Stimulated activated CD4-positive, alpha-beta T cell treated with anti-CD3 and anti-CD28 coated beads, Interleukin-15, amount 100 ng/mL, for 24 hours (primary cell): ENCODE measurements around the gene UVRAG.
"Not testable (repeated sequence)": the region's sequence is repeated elsewhere in the genome, so short reads cannot be mapped to it uniquely, and the experiment has no call there.

Experiments used
- DNase-seq: peaks from one replicate; pipeline ENCODE4 v3.0.0-alpha.2; 2020

UVRAG gene

DNA sequence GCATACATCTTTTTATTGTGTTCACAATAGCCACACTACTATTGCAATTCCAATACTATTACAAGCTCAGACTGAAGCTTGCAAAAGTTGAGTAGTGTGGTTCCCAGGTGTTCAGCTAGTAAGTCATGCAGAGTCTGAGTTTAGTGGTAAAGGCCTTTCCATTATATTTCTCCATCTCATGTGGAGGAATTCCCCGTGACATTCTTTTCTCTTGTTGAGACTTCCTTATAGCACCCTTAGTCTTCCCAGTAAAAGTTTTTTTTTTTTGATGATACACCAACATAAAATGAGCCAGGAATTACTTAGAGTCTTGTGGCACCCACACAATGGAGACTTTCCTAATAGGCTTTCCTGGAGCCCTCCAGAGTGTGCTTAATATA lies 110.8 kb downstream of the UVRAG start:
- DNase-seq = no peak

DNA sequence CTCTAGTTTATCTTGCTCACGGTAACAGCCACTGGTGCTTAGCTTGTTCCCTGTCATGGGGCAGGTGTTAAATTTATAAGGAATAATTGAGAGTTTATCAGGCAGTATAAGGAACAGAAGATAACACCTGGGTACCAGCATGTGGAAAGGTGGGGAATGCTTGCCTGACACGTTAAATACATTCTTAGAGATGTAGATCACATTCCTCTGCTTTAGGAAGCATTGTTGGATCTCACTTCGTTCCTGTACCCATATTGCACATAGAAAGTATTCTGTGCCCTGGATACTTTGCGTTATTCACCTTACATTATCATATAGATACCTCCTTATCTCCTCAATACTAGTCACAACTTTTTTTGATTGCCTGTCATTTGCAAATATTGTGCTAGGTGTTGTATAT lies 114.7 kb downstream of the UVRAG start:
- DNase-seq = no peak

DNA sequence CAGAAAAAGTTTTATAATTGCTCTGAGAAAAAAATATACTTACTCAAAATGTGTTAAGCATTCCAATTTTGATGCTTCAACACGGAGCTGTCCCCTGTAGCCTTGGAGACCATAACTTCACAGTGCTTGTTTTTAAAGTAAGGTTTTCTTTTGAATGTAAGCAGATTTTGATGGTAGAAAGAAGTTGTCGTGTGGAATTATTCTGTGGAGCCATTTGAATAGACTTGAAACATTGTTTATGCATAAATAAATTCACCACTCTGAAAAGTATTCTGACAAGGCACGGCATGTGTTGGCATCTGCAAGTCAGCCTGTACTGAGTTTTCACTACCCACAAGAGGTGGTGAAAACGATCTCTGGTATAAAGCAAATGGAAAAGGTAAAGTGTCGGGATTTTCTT lies 115.5 kb downstream of the UVRAG start:
- no peak for DNase-seq

DNA sequence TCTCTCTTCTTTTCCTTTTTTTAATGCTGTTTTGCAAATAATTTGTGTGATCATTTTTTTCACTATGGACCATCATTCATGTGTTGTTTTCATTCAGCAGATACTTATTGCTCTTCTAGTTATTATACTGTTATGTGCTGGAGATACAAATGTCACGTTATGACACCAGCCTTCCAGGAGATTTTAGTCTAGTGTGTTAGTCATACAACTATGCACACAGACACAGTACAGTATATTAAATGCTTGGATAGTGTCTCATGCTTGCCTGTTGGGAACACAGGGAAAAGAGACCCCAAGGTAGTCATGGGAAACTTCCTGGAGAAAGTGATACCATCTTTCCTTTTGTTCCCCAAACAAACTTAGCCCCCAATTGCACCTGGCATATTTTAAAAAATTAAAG lies 116.1 kb downstream of the UVRAG start:
- DNase-seq = no peak

DNA sequence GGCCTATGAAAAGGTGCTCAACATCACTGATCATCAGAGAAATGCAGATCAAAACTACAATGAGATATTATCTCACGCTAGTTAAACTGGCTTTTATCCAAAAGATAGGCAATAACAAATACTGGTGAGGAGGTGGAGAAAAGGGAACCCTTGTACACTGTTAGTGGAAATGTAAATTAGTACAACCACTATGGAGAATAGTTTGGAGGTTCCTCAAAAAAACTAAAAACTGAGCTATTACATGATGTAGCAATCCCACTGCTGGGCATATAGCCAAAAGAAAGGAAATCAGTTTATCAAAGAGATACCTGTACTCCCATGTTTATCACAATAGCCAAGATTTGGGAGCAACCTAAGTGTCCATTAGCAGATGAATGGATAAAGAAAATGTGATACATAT lies 118.7 kb downstream of the UVRAG start:
- not testable (repeated sequence) for DNase-seq

DNA sequence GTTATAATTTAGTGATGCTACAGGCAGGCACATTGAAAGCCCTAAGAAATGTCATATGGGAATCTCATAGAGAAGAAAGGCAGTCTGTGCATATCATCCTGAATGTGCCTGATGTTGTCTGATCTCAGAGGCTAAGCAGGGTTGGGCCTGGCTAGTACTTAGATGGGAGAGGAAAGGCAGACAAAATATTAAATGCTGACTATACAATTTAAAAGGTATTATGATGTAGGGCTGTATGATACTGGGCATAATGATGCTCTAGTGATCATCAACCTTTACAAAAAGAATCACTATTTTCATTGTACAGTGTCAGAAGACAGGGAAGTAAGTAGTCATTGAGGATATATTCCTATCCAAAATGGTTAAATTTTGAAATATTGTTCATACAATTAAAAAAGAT lies 119.8 kb downstream of the UVRAG start:
- no peak for DNase-seq

DNA sequence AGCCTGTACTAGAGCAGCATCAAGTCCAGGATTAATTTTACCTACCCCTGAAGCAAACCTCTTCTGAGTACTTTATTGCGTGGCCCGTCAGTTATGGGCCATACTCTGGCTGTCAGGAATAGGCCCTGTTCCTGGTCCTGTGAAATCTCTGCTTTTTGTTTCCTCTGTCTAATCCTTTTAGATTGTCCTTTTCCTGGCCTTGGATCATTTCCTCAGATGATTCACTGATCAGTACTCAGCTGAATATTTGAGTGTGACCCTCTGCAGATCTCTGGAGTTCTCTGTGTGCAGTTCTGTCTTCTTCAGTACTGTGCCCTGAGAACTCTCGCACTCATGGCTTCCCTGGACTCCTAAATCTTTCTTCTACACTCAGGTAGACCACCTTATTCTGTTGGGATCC lies 123.5 kb downstream of the UVRAG start:
- no peak for DNase-seq

DNA sequence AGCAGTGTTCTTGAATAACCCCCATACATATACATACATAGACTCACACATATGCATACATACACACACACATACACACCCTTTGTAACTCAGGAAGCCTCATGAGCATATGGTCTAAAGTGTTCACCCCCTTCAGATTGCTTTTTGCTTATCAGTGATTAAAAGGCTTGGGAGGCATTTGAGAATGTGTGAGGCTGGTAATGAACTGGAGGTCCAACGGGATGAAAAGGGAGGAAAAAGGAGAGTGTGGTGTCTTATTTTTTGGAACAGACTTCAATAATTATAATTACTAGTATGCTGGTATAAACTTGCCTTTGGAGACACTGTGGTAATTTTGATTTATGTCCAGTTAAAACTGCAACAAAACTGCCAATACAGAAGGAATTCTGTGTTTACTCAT lies 124.5 kb downstream of the UVRAG start:
- DNase-seq = no peak

DNA sequence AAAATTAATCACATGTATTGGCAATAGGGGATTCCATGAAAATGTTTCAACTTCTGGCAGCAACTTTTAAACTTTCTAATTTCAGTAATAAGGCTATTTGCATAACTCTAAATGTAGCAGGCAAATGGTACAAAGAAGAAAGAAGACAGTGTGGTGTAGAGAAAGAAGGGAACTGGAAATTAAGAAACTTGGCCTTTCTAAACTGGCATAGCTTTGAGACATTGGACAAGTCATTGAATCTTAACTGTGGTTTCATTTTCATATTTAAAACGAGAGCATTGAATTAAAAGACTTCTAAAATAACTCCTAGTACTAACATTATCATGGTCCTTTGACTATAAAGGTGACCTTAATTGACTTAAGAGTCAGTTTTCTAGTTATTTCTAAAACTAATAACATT lies 125.0 kb downstream of the UVRAG start:
- DNase-seq = no peak

DNA sequence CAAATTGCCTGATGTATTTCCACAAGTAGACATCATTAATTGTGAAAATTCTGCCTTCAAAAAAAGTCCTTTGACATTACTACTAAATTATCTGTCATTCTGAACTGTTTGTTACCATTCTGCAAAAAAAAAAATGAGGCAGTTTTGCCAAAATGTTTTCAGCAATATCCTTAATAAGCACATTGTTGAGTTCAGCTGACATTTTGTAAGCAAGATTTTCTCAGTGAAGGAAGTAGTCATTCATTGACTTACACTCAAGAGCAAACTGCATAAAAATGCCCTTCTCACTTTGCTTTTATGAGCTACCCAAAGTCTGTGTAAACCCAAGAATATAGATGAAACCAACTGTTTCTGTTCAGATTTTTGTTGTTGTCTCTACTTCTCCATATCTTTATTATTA lies 125.9 kb downstream of the UVRAG start:
- DNase-seq = no peak

DNA sequence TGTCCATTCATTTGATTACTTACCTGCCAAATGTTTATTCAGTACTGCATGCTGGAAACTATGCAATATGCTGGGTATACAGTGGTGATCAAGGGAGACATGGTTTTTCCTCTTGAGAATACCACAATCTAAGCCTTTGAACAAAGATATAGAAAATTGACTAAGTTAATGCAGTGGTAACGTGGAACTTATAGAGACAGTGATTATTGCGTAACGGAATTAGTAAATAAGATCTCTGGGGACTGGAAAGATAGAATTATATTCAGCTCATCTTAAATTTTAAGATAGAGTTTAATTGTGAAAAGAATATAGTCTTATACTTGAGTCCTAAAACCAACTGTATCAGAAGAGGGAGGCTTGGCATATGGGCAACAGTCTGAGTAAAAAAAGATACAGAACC lies 129.5 kb downstream of the UVRAG start:
- no peak for DNase-seq

DNA sequence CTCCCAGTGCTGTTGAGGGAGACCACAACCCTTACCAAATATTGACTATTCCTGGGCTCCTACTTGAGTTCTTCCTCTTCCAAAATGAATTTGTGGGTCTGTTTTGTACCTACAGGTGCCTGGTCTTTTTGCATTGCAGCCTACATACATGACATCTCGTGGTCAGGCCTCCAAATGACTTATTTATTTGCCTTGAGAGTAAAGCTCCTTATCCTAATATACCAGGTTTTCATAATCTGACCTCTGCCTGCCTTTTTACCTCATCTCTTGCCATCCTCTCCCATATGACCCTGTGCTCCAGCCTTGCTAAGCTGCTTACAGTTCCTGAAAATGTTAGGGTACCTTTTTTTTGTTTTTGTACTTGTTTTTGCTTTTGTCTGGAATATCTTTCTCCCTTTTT lies 130.4 kb downstream of the UVRAG start:
- no peak for DNase-seq

DNA sequence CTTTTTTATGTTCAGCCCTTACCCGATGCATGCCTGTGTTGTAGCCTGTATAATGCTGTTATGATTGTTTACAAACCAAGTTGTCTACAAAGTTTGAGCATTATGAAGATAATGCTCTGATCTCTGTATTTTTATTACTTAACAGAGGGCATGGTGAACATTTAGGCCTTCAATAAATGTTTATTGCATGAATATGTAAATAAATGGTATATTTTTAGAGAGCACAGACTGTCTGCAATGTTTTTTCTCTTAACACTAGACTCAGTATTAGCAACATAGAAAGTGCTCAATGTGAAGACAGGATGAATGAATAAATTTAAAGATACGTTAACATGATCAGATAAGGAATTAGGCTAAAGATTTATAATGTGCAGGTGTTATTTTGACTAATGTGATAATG lies 130.9 kb downstream of the UVRAG start:
- no peak for DNase-seq

DNA sequence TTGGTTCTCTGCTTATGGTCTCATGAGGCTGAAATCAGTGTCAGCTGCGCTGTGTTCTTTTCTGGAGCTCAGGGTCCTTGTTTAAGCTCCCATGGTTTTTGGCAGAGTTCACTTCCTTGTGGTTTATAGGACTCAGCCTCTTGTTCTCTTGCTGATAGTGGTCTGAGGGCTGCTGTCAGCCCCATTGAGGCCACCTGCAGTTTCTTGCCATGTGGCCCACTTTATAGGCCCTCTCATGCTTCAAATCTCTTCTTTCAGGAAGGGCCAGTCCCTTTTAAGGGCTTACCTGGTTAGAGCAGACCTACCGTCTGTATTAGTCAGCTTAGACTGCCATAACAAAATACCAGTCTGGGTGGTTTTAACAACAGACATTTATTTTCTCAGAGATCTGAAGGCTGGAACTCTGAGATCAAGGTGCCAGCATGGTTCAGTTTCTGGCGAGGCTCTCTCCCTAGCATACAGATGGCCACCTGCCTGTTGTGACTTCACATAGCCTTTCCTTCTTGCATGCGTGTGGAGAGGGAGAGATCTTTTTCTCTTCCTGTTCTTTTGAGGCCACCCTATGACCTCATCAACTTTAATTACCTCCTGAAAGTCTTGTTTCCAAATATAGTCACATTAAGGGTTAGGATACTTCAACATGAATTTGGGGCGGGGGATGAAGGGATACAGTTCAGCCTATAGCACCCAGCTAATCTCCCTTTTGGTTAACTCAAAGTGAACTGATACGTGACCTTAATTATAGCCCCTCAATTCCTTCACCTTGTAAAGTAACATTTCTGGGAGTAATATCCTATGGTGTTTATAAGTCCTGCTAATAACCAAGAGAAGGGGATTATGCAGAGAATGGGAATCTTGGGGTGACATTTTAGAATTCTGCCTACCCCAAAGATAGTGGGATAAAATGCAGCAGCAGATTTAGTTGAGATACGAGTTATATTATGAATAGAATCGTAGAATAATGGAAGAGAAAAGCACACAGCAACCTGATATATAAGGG lies 131.8 kb downstream of the UVRAG start:
- no peak for DNase-seq

DNA sequence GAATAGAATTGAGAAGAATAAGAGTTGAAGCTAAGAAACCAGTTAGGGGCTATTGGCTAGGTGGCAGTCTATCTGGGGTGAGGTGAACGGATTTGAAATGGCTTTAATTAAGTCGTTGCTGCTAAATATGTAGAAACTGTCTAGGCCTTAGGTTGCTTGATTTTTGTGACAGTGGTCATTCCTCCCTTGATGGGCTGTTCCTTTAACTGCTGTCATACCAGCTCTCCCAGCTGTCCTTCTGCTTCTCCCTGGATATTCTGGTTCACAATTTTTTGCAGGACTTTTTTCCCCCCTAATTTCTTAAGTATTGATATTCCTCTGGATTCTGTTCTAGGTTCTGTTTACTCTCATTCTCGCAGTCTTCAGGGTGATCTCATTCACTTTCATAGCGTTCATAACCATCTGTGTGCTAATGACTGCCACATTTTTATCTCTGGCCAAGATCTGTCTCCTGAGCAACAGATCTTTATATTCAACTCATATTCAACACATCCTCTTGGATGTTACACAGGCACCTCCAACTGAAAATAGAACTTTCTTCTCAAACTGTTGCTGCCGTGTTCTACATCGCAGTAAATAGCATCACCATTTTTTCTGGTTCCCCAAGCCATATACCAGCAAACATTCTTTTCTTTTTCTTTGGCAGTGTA lies 134.1 kb downstream of the UVRAG start:
- DNase-seq = no peak

DNA sequence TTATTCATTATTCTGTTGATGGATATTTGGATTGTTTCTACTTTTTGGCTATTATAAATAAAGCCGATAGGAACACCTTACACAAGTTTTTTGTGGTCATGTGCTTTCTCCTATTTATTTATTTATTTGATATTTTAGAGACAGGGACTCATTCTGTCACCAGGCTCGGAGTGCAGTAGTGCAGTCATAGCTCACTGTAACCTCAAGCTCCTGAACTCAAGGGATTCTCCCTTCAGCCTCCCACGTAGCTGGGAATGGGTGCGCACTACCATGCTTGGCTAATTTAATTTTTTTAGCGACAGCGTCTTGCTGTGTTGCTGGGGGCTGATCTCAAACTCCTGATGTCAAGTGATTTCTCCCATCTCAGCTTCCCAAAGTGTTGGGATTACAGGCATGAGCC lies 135.1 kb downstream of the UVRAG start:
- DNase-seq = no peak

DNA sequence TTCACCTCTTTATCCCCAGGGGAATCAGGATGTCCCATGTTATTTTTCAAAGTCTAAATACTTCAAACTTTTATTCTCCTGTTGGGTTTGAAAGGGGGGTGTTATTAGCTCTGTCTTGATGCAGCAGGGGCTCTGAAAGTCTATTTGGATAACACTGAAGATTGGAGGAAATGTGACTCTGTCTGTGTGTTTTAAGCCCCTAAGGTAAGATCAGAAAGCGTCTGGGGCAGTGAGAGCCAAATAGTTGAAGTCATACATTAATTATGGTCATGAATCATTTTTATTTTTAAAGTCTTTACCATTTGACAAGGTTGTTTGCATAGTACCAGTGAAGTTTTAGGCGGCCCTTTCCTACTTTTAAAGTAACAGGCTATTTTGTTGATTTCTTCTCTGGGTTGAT lies 139.0 kb downstream of the UVRAG start:
- DNase-seq = no peak

DNA sequence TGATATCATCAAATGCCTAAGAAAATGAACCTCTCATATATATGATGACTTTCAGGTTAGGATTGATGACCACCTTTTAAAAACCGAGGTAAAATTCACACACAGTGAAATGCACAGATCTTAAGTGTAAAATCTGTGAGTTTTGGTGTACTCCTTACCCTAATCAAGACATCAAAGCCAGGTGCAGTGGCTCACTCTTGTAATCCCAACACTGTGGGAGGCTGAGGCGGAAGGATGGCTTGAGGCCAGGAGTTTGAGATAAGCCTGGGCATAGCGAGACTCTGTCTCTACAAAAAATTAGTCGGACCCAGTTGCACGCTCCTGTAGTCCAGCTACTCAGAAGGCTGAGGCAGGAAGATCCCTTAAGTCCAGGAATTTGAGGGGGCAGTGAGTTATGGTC lies 140.4 kb downstream of the UVRAG start:
- DNase-seq = no peak

DNA sequence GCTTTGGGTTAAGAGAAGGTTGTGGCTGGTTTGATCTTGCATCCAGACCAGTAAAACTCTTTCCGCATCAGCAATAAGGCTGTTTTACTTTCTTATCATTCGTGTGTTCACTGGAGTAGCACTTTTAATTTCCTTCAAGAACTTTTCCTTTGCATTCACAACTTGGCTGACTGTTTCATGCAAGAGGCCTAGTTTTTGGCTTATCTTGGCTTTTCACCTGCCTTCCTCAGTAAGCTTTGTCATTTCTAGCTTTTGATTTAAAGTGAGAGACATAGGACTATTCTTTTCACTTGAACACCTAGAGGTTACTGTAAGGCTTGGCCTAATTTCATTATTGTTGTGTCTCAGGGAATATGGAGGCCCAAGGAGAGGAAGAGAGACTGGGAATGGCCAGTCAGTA lies 144.5 kb downstream of the UVRAG start:
- no peak for DNase-seq

DNA sequence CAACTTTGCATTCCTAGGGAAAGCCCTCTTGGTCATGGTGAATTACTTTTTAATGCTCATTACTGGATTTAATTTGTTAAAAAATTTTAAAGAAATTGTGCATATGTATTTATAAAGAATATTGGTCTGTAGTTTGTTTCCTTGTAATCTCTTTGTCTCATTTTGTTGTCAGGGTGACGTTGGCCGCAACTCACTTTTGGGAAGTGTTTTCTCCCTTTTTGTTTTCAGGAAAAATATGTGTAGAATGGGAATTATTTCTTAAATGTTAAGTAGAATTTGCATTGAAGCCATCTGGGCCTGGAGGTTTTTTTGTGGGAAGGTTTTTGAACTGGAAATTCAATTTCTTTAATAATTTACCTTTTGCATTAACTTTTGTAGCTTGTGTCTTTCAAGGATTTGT lies 149.1 kb downstream of the UVRAG start:
- DNase-seq = no peak

DNA sequence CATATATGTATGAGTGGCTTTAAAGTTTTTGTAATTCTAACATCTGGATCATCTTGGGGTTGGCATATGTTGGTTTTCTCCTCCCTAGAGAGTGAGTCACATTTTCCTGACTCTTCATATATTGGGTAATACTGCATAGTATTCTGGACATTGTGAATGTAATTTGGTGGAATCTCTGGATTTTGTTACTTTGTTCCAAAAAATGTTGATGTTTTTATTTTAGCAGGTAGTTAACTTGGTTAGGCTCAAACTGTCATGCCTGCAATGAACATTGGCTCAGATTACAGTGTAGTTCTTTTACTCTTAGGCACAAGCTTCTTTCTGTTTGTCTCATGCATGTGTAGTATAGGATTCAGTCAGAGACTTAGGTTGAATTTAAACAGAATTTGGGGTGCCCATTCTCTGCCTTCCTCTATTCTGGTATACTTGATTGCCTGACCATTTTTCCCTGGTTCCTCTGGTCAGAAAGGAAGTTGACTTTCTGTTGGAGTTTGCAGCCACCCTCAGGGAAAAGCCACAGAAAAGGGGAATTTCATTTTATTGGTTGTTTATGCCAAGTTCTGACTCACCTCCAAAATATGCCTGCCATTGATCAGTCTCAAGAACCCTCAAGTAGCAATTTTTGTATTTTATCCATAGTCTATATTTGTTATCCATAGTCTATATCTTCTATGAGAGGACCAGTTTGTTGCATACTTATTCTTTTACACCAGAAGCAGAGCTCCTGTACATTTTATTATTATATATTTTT lies 151.7 kb downstream of the UVRAG start:
- DNase-seq = no peak

DNA sequence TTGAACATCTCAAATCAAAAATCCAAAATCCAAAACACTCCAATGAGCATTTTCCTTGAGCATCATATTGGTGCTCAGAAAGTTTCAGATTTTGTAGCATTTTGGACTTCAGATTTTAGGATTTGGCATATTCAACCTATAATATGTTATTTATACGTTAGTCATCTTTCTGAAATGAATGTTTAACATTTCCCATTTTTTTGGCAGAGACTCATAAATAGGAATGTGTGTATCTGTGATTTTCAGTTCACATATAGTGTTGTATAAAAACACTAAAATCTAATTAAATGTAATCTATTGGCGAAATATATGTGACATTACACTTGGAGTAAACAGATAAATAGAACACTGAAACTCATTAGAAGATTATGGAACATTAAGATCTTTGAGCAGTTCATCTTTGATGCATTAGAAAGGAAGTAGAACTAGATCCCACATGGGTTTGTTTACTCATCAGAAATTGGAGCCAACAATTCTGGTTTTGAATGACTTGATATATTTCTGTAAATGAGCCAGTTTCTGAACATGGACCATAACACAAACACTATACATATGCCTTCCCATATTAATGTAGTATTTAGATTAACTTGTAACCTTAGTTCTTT lies 153.1 kb downstream of the UVRAG start:
- no peak for DNase-seq

DNA sequence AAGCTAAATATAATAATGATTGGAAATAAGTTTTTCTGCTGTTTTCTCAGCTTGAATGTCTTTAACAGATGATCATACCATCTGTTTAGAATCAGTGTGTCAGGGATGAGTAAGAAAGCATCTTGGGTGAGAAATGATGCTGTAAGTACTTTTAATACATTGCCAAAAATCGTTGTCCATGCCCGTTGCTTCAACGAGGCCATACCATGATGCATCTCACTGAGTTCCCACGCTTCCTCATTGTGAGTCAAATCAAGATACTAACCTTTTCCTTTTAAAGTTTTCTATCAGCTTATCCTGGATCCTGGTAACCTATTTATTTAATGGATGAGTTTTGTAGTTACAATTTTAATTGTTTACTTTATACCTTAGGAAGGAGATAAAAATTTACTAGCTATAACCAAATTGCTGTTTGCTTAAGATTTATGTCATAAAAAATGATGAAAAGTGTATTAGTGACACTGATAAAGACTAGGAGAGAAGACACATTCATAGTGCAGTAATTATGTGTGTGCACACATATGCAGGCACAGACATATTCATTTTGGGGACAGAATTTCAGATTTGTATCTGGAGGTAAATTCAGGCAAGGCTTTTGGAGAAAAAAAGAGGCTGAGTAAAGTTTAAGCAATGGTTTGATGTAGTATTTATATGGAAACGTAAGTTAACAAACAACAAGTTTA lies 154.8 kb downstream of the UVRAG start:
- no peak for DNase-seq
